HG03575 (cell line): Measurements from ENCODE around the gene NMNAT2.

ENCODE experiments used
- ATAC-seq: cut with Tn5 transposase; IDR thresholded peaks from one replicate; pipeline ENCODE4 v1.9.1; 2021; ENCODE audit not compliant: unreplicated experiment, insufficient number of reproducible peaks, low FRiP score; ENCODE audit errors: extremely low read depth

NMNAT2 gene

DNA sequence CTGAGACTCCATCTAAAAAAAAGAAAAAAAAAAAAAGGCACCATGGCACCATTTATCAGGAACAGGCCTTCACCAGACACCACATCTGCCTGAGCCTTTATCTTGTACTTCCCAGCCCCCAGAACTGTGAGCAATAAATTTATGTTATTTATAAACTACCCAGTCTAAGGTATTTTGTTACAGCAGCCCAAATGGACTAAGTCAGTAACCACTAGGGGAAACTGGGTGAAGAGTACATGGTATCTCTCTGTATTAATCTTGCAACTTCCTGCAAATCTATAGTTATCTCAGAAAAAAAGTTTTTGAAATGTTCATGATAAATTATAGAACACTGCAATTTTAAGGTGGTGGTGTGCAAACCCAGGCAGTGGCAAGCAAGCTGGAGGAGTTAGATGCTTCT, 117.8 kb downstream of the NMNAT2 start:
- ATAC-seq: no peak

DNA sequence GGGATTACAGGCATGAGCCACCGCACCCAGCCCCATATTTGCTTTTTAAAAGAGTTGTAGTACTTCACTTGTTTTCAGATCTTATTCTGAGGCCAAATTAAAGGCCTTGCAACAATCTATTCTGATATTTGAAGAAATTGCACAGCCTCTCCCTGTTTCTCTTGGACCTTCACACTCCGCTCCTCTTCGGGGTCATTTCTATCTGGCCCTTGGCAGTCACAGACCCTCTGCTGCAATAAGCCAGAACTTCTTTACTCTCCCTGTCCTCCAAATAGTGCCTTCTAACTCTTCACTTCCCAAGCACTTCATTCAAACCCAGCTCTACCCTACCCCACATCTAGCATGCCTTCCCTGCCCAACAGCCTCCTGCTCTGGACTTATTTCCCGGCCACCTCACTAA, 121.4 kb downstream of the NMNAT2 start:
- no peak for ATAC-seq

GRCh38 chr1:183295521-183295920, 122.7 kb downstream of the NMNAT2 start:
- ATAC-seq: no peak

GRCh38 chr1:183293876-183294275, 124.3 kb downstream of the NMNAT2 start:
- ATAC-seq: no peak

GRCh38 chr1:183293241-183293640, 124.9 kb downstream of the NMNAT2 start:
- no peak for ATAC-seq

- ATAC-seq: no peak
These were observed 126.2 kb downstream of the NMNAT2 start for GRCh38 chr1:183291802-183292514.

GRCh38 chr1:183291216-183291762, 126.9 kb downstream of the NMNAT2 start:
- no peak for ATAC-seq

- ATAC-seq: no peak
These were observed 127.6 kb downstream of the NMNAT2 start for GRCh38 chr1:183290628-183291027.

- ATAC-seq: no peak
These were observed 129.1 kb downstream of the NMNAT2 start for GRCh38 chr1:183289051-183289496.

DNA sequence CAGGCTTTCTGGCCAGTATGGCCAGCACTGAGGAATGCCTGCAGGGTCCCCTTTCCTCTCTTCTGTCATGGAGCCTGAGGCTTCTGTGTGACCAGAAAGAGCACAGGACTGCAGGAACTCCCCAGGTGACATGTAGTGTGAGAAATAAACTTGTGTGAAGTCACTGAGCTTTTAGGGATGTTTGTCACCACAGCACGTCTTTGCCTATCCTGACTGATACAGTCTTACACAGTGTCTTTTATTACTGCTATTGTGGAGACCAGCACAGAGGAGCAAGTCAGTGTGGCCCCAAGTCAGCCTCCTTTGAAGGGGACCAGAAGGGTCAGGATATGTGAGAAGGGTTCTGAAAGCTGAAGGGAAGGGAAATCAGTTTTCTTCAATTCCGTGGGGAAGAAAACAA, 129.6 kb downstream of the NMNAT2 start:
- ATAC-seq: no peak

- ATAC-seq: no peak
These were observed 130.9 kb downstream of the NMNAT2 start for GRCh38 chr1:183287191-183287675.

GRCh38 chr1:183285746-183286145, 132.4 kb downstream of the NMNAT2 start:
- ATAC-seq: no peak

GRCh38 chr1:183285256-183285655, 132.9 kb downstream of the NMNAT2 start:
- ATAC-seq: no peak

DNA sequence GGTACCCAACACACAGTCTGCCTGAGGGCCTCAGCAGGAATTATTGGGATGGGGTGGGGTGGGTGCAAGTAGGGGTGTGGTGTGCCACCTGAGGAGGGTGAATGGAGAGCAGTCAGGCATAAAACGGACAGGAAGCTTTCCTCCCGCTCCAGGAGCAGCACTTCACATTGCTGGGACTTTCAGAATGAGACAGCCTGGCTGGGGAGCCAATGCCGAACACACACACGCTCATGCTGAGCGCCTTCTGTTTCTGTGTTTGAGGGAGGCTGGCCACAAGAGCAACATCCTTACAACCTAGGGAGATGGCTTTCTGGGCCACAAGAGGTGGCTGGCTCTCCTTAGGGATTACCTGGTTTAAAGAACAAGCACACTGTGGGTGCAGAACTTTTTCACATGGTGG, 134.1 kb downstream of the NMNAT2 start:
- no peak for ATAC-seq

DNA sequence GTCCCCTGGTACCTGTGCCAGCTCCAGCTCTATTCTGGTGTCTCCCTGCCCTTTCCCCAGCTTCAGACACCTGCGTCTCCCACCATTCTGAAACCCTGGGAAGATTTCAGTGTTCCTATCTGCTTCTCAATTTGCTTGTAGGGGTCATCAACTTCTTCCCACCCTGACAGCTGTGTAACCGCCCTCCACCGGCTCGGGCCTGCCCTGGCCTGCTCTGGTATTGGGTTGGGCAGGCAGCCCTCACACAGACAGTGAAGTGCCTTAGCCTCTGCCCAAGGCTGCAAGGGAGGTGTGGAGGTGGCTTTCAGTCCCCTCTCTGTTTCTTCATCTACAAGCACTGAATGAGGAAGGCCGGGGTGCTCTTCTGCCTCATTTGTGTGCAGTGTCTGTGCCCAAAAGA, 134.9 kb downstream of the NMNAT2 start:
- ATAC-seq: no peak

DNA sequence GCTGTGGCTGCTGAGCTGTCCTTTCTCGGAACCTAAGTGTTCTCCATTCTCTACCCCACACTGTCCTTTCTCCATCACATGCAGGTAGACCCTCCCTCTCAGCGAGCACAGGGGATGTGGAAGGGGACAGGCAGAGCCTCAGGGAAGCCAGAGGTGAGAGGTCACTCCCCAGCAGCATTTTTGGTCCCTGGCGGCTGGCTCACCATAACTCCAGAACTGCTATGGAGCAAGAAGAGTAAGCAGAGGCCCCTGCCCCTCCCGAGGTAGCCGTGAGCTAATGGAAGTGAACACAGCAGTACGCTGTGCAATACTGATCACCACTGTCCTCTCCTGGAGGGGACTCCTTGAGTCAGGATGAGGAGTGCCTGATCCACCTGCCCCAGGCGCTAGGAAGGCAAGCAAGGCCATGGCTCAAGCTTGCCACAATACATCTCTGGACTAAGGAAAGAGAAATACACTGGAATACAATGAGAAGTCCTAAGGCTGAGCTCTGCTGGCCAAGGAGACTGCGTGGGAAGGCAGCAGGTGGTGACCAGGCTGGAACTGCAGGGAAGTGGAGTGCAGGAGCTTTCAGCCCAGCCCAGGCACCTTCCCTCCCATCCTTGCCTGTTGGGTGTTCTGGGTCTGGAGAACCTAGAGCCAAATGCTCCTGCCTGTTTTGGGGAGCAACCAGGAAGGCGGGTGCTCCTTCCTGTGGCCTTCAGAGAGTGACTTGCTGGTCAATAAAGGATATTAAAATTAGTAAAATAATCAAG, 135.9 kb downstream of the NMNAT2 start:
- no peak for ATAC-seq

DNA sequence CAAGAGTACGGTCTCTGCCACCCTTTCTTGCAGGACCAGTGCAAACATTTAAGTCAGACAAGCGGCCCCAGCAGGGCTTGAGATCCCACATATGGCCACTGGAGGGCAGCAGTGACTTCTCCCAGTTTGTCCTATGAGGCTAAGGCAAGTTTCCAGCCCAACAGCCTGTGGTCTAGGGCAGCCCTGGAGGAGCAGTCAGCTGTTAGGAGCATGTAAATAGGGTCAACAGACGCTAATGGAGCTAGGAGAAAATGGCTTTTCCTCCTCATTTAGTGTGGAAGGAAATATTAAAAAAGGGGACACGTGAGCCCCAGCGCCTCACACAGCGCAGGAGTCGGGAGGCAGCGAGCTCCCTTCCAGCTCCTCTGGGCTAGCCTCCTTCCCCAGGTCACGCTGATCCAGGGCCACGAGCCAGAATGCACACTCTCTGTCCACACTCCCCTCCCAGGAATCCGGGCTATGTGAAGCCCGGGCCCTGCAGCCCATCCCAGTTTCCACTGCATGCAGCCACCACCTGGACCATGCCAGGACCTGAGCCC, 136.6 kb downstream of the NMNAT2 start:
- ATAC-seq: peak; percentile 68

- ATAC-seq: no peak
These were observed 137.1 kb downstream of the NMNAT2 start for GRCh38 chr1:183281039-183281438.

GRCh38 chr1:183279835-183280234, 138.3 kb downstream of the NMNAT2 start:
- no peak for ATAC-seq
